Tongue (tissue), 3 donors: ENCODE measurements around the gene HES2. TPM values are rescaled to one million over a fixed set of nuclear protein-coding genes. Genes with fewer than 3 reads are reported as not detected.
A peak's percentile ranks its signal among the peaks of the same experiment; 100 is the strongest.
"Not testable (repeated sequence)": the region's sequence is repeated elsewhere in the genome, so short reads cannot be mapped to it uniquely, and the experiment has no call there.

Source experiments
- DNase-seq: peaks from one replicate; pipeline ENCODE4 v3.0.0-alpha.2; 2015
- small RNA-seq: library from RNA; depleted of rRNA; stranded (forward); fragments of <200 nt; gene quantifications from one replicate; pipeline ENCODE3, GENCODE V24; 2014; ENCODE audit warnings: low replicate concordance
- total RNA-seq: library from RNA; depleted of rRNA; stranded (reverse); fragments of >200 nt; gene quantifications from one replicate; pipeline ENCODE4 v1.2.3, GENCODE V29; 2014

HES2 gene
- total RNA-seq, 1 donor from 2014 or later, result 3.2 TPM

GRCh38 chr1:6386371-6386949, 33.3 kb downstream of the HES2 start:
- no peak for DNase-seq

- DNase-seq, result peak; percentile 71
Observed at GRCh38 chr1:6385488-6386191, 34.1 kb downstream of the HES2 start.

GRCh38 chr1:6384962-6385361, 34.8 kb downstream of the HES2 start:
- peak; percentile 94 for DNase-seq

- no peak for DNase-seq
Observed at GRCh38 chr1:6384135-6384534, 35.6 kb downstream of the HES2 start.

GRCh38 chr1:6380037-6380436, 39.7 kb downstream of the HES2 start:
- no peak for DNase-seq

- DNase-seq, result no peak
Observed at GRCh38 chr1:6378096-6378746, 41.5 kb downstream of the HES2 start.

GRCh38 chr1:6373961-6374720, 45.6 kb downstream of the HES2 start:
- DNase-seq, result peak; percentile 67

GRCh38 chr1:6372236-6372635, 47.5 kb downstream of the HES2 start:
- DNase-seq, result not testable (repeated sequence)

GRCh38 chr1:6370006-6370405, 49.7 kb downstream of the HES2 start:
- no peak for DNase-seq

- peak; percentile 36 for DNase-seq
Observed at GRCh38 chr1:6367381-6368012, 52.2 kb downstream of the HES2 start.

GRCh38 chr1:6365047-6365446, 54.7 kb downstream of the HES2 start:
- DNase-seq, result no peak

- peak; percentile 68 for DNase-seq
Observed at GRCh38 chr1:6363085-6363884, 56.4 kb downstream of the HES2 start.

Small RNAs within 50 kb of the gene (small RNA-seq; reads per million reads assigned to genes)
- not detected for gene MIR4252

Other genes starting within 250 kb of the HES2 start
- gene CHD5, start 239.6 kb downstream of the HES2 start, total RNA-seq, result 1.1 TPM
- gene RPL22, start 220.3 kb downstream of the HES2 start, total RNA-seq, result 302 TPM
- 22.0 TPM for gene RNF207, start 213.8 kb downstream of the HES2 start, total RNA-seq
- gene ICMT, start 184.0 kb downstream of the HES2 start, total RNA-seq, result 75.0 TPM
- gene HES3, start 175.7 kb downstream of the HES2 start, total RNA-seq, result not detected
- 13.7 TPM for gene GPR153, start 158.8 kb downstream of the HES2 start, total RNA-seq
- 10.6 TPM for gene ACOT7, start 26.2 kb downstream of the HES2 start, total RNA-seq
- gene ESPN, start 4.9 kb upstream of the HES2 start, total RNA-seq, result 3.8 TPM
- 33.0 TPM for gene TNFRSF25, start 46.3 kb upstream of the HES2 start, total RNA-seq
- 24.5 TPM for gene PLEKHG5, start 71.7 kb upstream of the HES2 start, total RNA-seq
- gene NOL9, start 134.6 kb upstream of the HES2 start, total RNA-seq, result 28.2 TPM
- gene TAS1R1, start 135.4 kb upstream of the HES2 start, total RNA-seq, result 2.2 TPM
- 16.3 TPM for gene ZBTB48, start 160.1 kb upstream of the HES2 start, total RNA-seq
- gene KLHL21, start 182.9 kb upstream of the HES2 start, total RNA-seq, result 63.7 TPM
- gene PHF13, start 193.8 kb upstream of the HES2 start, total RNA-seq, result 22.2 TPM
- 20.1 TPM for gene THAP3, start 204.9 kb upstream of the HES2 start, total RNA-seq